Natural killer cell treated with Interleukin-12 subunit alpha and Interleukin-12 subunit beta and Interleukin-15 and Interleukin-18, amount 100 ng/mL, for 72 hours (primary cell): ENCODE results near the gene RAD18. TPM values are rescaled to one million over a fixed set of nuclear protein-coding genes. Genes with fewer than 3 reads are reported as not detected.

Experiments
- ATAC-seq, 2 donors: fragments of 150-1000 bp; cut with Tn5 transposase in 1 of 2; sonication (Bioruptor Pico), chemical (Tn5 transposase) in 1 of 2; 2 replicates each; pipeline ENCODE4 v1.10.0; 2021
- DNase-seq: peaks from one replicate; pipeline ENCODE4 v3.0.0; 2022; ENCODE audit warnings: low spot score
- H3K27ac Mint-ChIP-seq, 2 donors: 1 replicate in 1 of 2; 2 replicates in 1 of 2; pipeline ENCODE4 v1.8.0; 2022; ENCODE audit warnings: mixed read lengths in 2 of 2, mild to moderate bottlenecking in 1 of 2, moderate library complexity in 1 of 2
- H3K27me3 Mint-ChIP-seq, 2 donors: 1 replicate in 1 of 2; 2 replicates in 1 of 2; pipeline ENCODE4 v1.8.0; 2022; ENCODE audit warnings: mixed read lengths in 2 of 2
- H3K36me3 Mint-ChIP-seq: one replicate; pipeline ENCODE4 v1.8.0; 2022; ENCODE audit warnings: mixed read lengths
- H3K4me1 Mint-ChIP-seq, 2 donors: 1 replicate in 1 of 2; 2 replicates in 1 of 2; pipeline ENCODE4 v1.8.0; 2022; ENCODE audit warnings: low read depth in 2 of 2, mixed read lengths in 2 of 2, mild to moderate bottlenecking in 1 of 2
- H3K4me3 Mint-ChIP-seq: one replicate; pipeline ENCODE4 v1.8.0; 2022; ENCODE audit warnings: mixed read lengths
- H3K9me3 Mint-ChIP-seq: 2 replicates; pipeline ENCODE4 v1.8.0; 2022; ENCODE audit warnings: mixed read lengths
- total RNA-seq, 2 donors: library from RNA; stranded (reverse); gene quantifications; one replicate each; pipeline ENCODE4 v1.2.3, GENCODE V29; 2022

Gene RAD18
- total RNA-seq, 2 donors from 2014 or later: 33.4 to 66.0 TPM

DNA sequence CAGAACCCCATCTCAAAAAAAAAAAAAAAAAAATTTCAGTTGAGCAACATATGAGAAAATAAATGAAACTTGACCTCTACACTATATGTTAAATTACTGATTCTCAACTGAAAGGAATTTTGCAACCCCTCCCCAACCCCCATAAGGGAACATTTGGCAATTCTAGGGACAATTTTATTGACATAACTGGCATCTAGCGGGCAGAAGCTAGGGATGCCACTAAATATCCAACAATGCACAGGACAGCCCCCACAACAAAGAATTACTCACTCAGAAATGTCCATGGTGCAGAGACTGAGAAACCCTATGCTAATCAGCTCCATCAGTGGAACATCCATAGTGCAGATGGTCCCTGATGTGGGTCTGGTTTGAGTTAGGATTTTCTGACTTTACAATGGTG is 135.6 kb downstream of the RAD18 start:
- Mint-ChIP-seq H3K4me1 (no peaks in the 10 kb centered on the region), H3K4me3 (no peak overlapping the region), H3K27me3 (peaks cover 0 to 3% of the 10 kb centered on the region in 2 donors), H3K27ac (no peak overlapping the region), H3K36me3 (no peaks in the 10 kb centered on the region), H3K9me3 (no peaks in the 10 kb centered on the region)
- no peak for DNase-seq
- no peak for ATAC-seq

Other genes with a start within 250 kb of the RAD18 start
- gene CAV3, start 229.7 kb downstream of the RAD18 start, total RNA-seq: not detected
- 1 to 10 TPM; 1.8 to 2.7 TPM for gene OXTR, start 193.9 kb downstream of the RAD18 start, total RNA-seq